Astrocyte (in vitro differentiated cells and primary cell): ENCODE results near the gene CSMD2.

Experiments used
- CTCF ChIP-seq: IDR thresholded peaks from 2 replicates; pipeline ENCODE4 v1.5.1; 2011; ENCODE audit warnings: low read depth, mild to moderate bottlenecking, inconsistent platforms, low read length, moderate library complexity; ENCODE audit not compliant: insufficient read depth
- EZH2 ChIP-seq: IDR thresholded peaks from 2 replicates; pipeline ENCODE4 v1.6.1; 2012; ENCODE audit warnings: mild to moderate bottlenecking, low read length, inconsistent platforms; ENCODE audit not compliant: insufficient read depth

GRCh38 chr1:33503506-33503905, 661.5 kb downstream of the CSMD2 start:
- no peak for TF ChIP-seq CTCF
- no peak for TF ChIP-seq EZH2
